T-cell (primary cell): Measurements from ENCODE around the gene ALDH3A2. TPM values are rescaled to one million over a fixed set of nuclear protein-coding genes. Genes with fewer than 3 reads are reported as not detected.
"Not testable (repeated sequence)": the region's sequence is repeated elsewhere in the genome, so short reads cannot be mapped to it uniquely, and the experiment has no call there.

ENCODE experiments used
- ATAC-seq, 4 experiments: fragments of 200-7000 bp in 3 of 4; fragments of 150-1000 bp in 1 of 4; cut with Tn5 transposase; replicated peaks in 1 of 4; 1 replicate in 3 of 4; 2 replicates in 1 of 4; pipeline ENCODE4 v1.10.0; 2021; ENCODE audit warnings: moderate library complexity in 3 of 4, mild to moderate bottlenecking in 2 of 4, moderate number of reproducible peaks in 1 of 4
- CTCF ChIA-PET, 2 donors: fragments of 300-600 bp; sonication (Branson Sonifier 250); formaldehyde crosslinking; loops; one replicate each; lab custom pipeline; 2022; ENCODE audit warnings: antibody characterized with exemption in 2 of 2; lab: Charles Lee
- POLR2A ChIA-PET, 2 donors: fragments of 300-600 bp; sonication (Branson Sonifier 250); formaldehyde crosslinking; loops; one replicate each; lab custom pipeline; 2022; ENCODE audit warnings: antibody characterized with exemption in 2 of 2; lab: Charles Lee
- DNase-seq, 35 experiments: peaks; one replicate each; pipeline versions ENCODE4 v3.0.0 to v3.0.0-alpha.2; 2013 to 2023
- H3K27ac ChIP-seq: one replicate; pipeline ENCODE4 v1.5.1; 2013; ENCODE audit warnings: low read length
- H3K27me3 ChIP-seq, 2 experiments: replicated peaks in 1 of 2; 1 replicate in 1 of 2; 2 replicates in 1 of 2; pipeline versions ENCODE4 v1.6.1 to v1.7.0; 2013; ENCODE audit warnings: low read length in 1 of 2, mixed read lengths in 1 of 2; ENCODE audit not compliant: control insufficient read depth in 2 of 2, insufficient read depth in 2 of 2; ENCODE audit errors: extremely low read depth in 1 of 2
- H3K36me3 ChIP-seq, 2 donors: 1 replicate in 1 of 2; 2 replicates in 1 of 2; pipeline versions ENCODE4 v1.6.1 to v1.7.0; 2013; ENCODE audit warnings: low read length in 1 of 2; ENCODE audit not compliant: control insufficient read depth in 2 of 2, insufficient read depth in 1 of 2; ENCODE audit errors: extremely low read depth in 1 of 2
- H3K4me1 ChIP-seq, 2 experiments: 1 replicate in 1 of 2; 2 replicates in 1 of 2; pipeline versions ENCODE4 v1.6.1 to v1.7.0; 2013; ENCODE audit warnings: low read length in 2 of 2, mixed read lengths in 1 of 2; ENCODE audit not compliant: insufficient read depth in 2 of 2, control insufficient read depth in 1 of 2; ENCODE audit errors: extremely low read depth in 1 of 2
- H3K4me3 ChIP-seq, 2 donors: 1 replicate in 1 of 2; 2 replicates in 1 of 2; pipeline versions ENCODE4 v1.5.1 to v1.7.0; 2013; ENCODE audit warnings: mild to moderate bottlenecking in 2 of 2, low read length in 1 of 2, moderate library complexity in 1 of 2; ENCODE audit not compliant: control insufficient read depth in 1 of 2; ENCODE audit errors: extremely low read depth in 1 of 2
- H3K9me3 ChIP-seq: 2 replicates; pipeline ENCODE4 v1.7.0; 2013
- H3K27ac Mint-ChIP-seq, 2 donors: one replicate each; pipeline ENCODE4 v1.8.0; 2020 to 2021; ENCODE audit warnings: mild to moderate bottlenecking in 2 of 2, mixed read lengths in 2 of 2
- H3K27me3 Mint-ChIP-seq, 2 donors: one replicate each; pipeline ENCODE4 v1.8.0; 2021 to 2022; ENCODE audit warnings: mixed read lengths in 2 of 2
- H3K36me3 Mint-ChIP-seq: one replicate; pipeline ENCODE4 v1.8.0; 2021; ENCODE audit warnings: mixed read lengths
- H3K4me1 Mint-ChIP-seq, 3 donors: one replicate each; pipeline ENCODE4 v1.8.0; 2020 to 2022; ENCODE audit warnings: mixed read lengths in 3 of 3, mild to moderate bottlenecking in 1 of 3
- H3K4me3 Mint-ChIP-seq, 3 donors: one replicate each; pipeline ENCODE4 v1.8.0; 2020 to 2022; ENCODE audit warnings: mild to moderate bottlenecking in 3 of 3, mixed read lengths in 3 of 3, moderate library complexity in 3 of 3
- H3K9me3 Mint-ChIP-seq, 3 donors: one replicate each; pipeline ENCODE4 v1.8.0; 2020 to 2022; ENCODE audit warnings: mixed read lengths in 3 of 3
- WGBS: methylation state at CpG from one replicate; pipeline ENCODE4 v1.1.5; 2013; ENCODE audit warnings: missing lambda C conversion rate; ENCODE audit not compliant: insufficient coverage; 5-methylcytosine and 5-hydroxymethylcytosine counted together
- total RNA-seq, 35 experiments: library from RNA in 6 of 35; stranded (reverse) in 6 of 35; fragments of 120-200 nt in 1 of 35; gene quantifications; one replicate each; pipeline versions ENCODE4 v1.2.1 to v1.2.4 and lab custom pipeline; 2013 to 2026

Gene ALDH3A2
- total RNA-seq, 5 donors from 2014 or later (not counting 1 experiment from before 2014, with no cell fraction given), result 21.9 to 38.0 (median 35.7) TPM

DNA sequence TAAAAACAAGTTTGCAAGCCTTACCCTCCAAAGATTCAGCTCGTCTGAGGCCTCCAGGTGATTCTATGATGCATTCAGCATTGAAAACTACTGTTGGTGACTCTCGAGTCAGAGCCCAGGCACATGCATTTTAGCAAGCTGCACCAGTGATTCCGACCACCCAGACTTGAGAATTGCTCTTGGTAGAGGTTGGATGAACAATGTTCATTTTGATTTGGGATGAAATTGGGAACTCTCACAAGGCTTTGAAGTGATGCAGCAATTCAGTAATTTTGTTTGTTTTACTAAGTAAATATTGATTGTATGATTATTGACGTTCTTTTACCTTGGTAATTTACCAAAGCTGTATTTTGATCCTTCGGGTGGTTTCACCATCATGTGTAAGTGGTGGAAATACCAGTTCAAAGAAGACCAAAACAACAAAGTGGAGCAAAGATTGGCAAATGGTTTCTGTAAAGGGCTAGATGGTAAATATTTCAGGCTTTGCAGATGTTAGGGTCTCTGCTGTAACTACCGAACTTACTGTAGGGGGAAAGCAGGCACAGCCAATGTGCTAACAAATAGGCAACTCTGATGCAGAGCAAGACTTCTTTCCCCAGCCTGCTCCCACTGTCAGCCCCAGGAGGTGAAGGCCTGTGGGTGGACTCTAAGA is 11.8 kb downstream of the ALDH3A2 start:
- peaks cover 64% of the 10 kb centered on the region for H3K36me3 Mint-ChIP-seq

DNA sequence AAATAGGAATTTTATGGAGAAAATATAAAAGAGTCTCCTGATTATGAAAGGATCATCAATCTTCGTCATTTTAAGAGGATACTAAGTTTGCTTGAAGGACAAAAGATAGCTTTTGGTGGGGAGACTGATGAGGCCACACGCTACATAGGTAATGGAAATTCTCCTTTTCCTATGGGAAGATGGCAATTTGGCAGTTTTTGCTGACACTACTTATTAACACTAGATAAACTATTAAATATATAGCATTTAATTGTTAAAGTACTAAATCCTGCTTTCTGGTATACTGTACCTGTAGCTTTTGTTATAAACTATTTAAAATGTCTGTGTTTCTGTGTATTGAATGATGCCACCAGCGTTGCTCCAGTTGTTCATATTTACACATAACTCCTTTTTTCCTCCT is 12.6 kb downstream of the ALDH3A2 start:
- Mint-ChIP-seq H3K36me3 (peaks cover 64% of the 10 kb centered on the region), H3K9me3 (no peaks in the 10 kb centered on the region)
- no CpG with 5 or more reads among the region's 3 CpGs for WGBS

More for the DNA sequence above, 11.8 kb downstream of the ALDH3A2 start:
- H3K27me3 ChIP-seq, result no peaks in the 10 kb centered on the region
- H3K27me3 Mint-ChIP-seq, result no peaks in the 10 kb centered on the region
- no peaks in the 10 kb centered on the region for H3K4me1 ChIP-seq
- peaks cover 0 to 7% (median 0%) of the 10 kb centered on the region in 3 donors for H3K4me1 Mint-ChIP-seq
- H3K4me3 ChIP-seq, result no peak overlapping the region
- H3K27ac Mint-ChIP-seq, result no peak overlapping the region
- ChIA-PET POLR2A (no interaction called here), CTCF (interaction anchor here in 1 of 2 donors (0.5 kb wide), 1 partner anchor 10 kb away, joined by 3 read pairs; no protein-coding TSS in a partner anchor)
- peaks cover 0 to 49% of the 10 kb centered on the region in 2 donors for H3K36me3 ChIP-seq
- H3K9me3 ChIP-seq, result no peaks in the 10 kb centered on the region
- ATAC-seq (no peak), DNase-seq (no peak)
- H3K4me3 Mint-ChIP-seq, result no peak overlapping the region
- no peaks in the 10 kb centered on the region for H3K9me3 Mint-ChIP-seq
- WGBS, result 89% methylated on average over 5 of the region's 6 CpGs
- H3K27ac ChIP-seq, result no peak overlapping the region

GRCh38 chr17:19663097-19663496 is 14.5 kb downstream of the ALDH3A2 start:
- ChIA-PET POLR2A (no interaction called here), CTCF (no interaction called here)
- H3K27ac ChIP-seq, result no peak overlapping the region
- H3K9me3 ChIP-seq, result no peaks in the 10 kb centered on the region
- peaks cover 51% of the 10 kb centered on the region for H3K36me3 Mint-ChIP-seq
- no peaks in the 10 kb centered on the region for H3K4me1 Mint-ChIP-seq
- H3K27me3 ChIP-seq, result no peaks in the 10 kb centered on the region
- DNase-seq, result no peak
- no peaks in the 10 kb centered on the region for H3K27me3 Mint-ChIP-seq
- no peak for ATAC-seq
- peaks cover 0 to 37% of the 10 kb centered on the region in 2 donors for H3K36me3 ChIP-seq
- H3K4me3 Mint-ChIP-seq, result no peak overlapping the region
- no peaks in the 10 kb centered on the region for H3K9me3 Mint-ChIP-seq
- H3K27ac Mint-ChIP-seq, result no peak overlapping the region
- 92% methylated on average over 5 of the region's 6 CpGs for WGBS
- H3K4me1 ChIP-seq, result no peaks in the 10 kb centered on the region
- no peak overlapping the region for H3K4me3 ChIP-seq

More for the DNA sequence above, 12.6 kb downstream of the ALDH3A2 start:
- ChIA-PET POLR2A (no interaction called here), CTCF (interaction anchor here in 1 of 2 donors (1.2 kb wide), 1 partner anchor 12 kb away, joined by 5 read pairs; the partner anchor contains the start of gene ALDH3A2)
- H3K4me3 ChIP-seq, result no peak overlapping the region
- H3K27me3 Mint-ChIP-seq, result no peaks in the 10 kb centered on the region
- peaks cover 0 to 46% of the 10 kb centered on the region in 2 donors for H3K36me3 ChIP-seq
- no peak for DNase-seq
- peaks cover 0 to 4% (median 0%) of the 10 kb centered on the region in 3 donors for H3K4me1 Mint-ChIP-seq
- no peaks in the 10 kb centered on the region for H3K9me3 ChIP-seq
- no peaks in the 10 kb centered on the region for H3K27me3 ChIP-seq
- no peak overlapping the region for H3K27ac ChIP-seq
- H3K4me3 Mint-ChIP-seq, result no peak overlapping the region
- no peak for ATAC-seq
- no peaks in the 10 kb centered on the region for H3K4me1 ChIP-seq
- H3K27ac Mint-ChIP-seq, result no peak overlapping the region

- DNase-seq, result no peak
- ATAC-seq, result no peak
- Histone ChIP-seq H3K27ac (no peak overlapping the region), H3K9me3 (no peaks in the 10 kb centered on the region), H3K27me3 (no peaks in the 10 kb centered on the region), H3K36me3 (peaks cover 0 to 33% of the 10 kb centered on the region in 2 donors), H3K4me3 (no peak overlapping the region), H3K4me1 (no peaks in the 10 kb centered on the region)
- peaks cover 48% of the 10 kb centered on the region for H3K36me3 Mint-ChIP-seq
- POLR2A ChIA-PET, result interaction anchor here in 1 of 2 donors (0.6 kb wide), 1 partner anchor 250 kb away, joined by 3 read pairs; no protein-coding TSS in a partner anchor
- 80% methylated on average over 3 of the region's 5 CpGs for WGBS
- no peaks in the 10 kb centered on the region for H3K4me1 Mint-ChIP-seq
- CTCF ChIA-PET, result no interaction called here
- no peak overlapping the region for H3K4me3 Mint-ChIP-seq
- H3K27me3 Mint-ChIP-seq, result no peaks in the 10 kb centered on the region
- H3K27ac Mint-ChIP-seq, result no peak overlapping the region
- no peaks in the 10 kb centered on the region for H3K9me3 Mint-ChIP-seq
Observed at GRCh38 chr17:19664136-19664820, 15.7 kb downstream of the ALDH3A2 start.

GRCh38 chr17:19664821-19665181 is 16.2 kb downstream of the ALDH3A2 start:
- no peak overlapping the region for H3K4me3 Mint-ChIP-seq
- CTCF ChIA-PET, result no interaction called here
- no peak overlapping the region for H3K27ac ChIP-seq
- no peak overlapping the region for H3K4me3 ChIP-seq
- no peaks in the 10 kb centered on the region for H3K27me3 ChIP-seq
- POLR2A ChIA-PET, result interaction anchor here in 1 of 2 donors (0.6 kb wide), 1 partner anchor 250 kb away, joined by 3 read pairs; no protein-coding TSS in a partner anchor
- peaks cover 0 to 33% of the 10 kb centered on the region in 2 donors for H3K36me3 ChIP-seq
- H3K9me3 Mint-ChIP-seq, result no peaks in the 10 kb centered on the region
- ATAC-seq (no peak), DNase-seq (no peak)
- peaks cover 47% of the 10 kb centered on the region for H3K36me3 Mint-ChIP-seq
- H3K4me1 Mint-ChIP-seq, result no peaks in the 10 kb centered on the region
- H3K27ac Mint-ChIP-seq, result no peak overlapping the region
- H3K27me3 Mint-ChIP-seq, result no peaks in the 10 kb centered on the region
- H3K9me3 ChIP-seq, result no peaks in the 10 kb centered on the region
- 100% methylated on average over 1 of the region's 4 CpGs for WGBS
- H3K4me1 ChIP-seq, result no peaks in the 10 kb centered on the region

- H3K4me1 ChIP-seq, H3K27me3 Mint-ChIP-seq, DNase-seq, H3K27ac ChIP-seq, H3K9me3 Mint-ChIP-seq, H3K4me3 ChIP-seq, ATAC-seq, H3K9me3 ChIP-seq, H3K27ac Mint-ChIP-seq, H3K27me3 ChIP-seq, POLR2A ChIA-PET, H3K4me3 Mint-ChIP-seq, H3K4me1 Mint-ChIP-seq: not testable (repeated sequence)
- CTCF ChIA-PET, result interaction anchor here (0.7 kb wide), 2 partner anchors 9 to 97 kb away, joined by 3 to 5 read pairs; no protein-coding TSS in a partner anchor
- WGBS, result 98% methylated on average over 5 of the region's 7 CpGs
- peaks cover 0 to 30% of the 10 kb centered on the region in 2 donors for H3K36me3 ChIP-seq
- peaks cover 35% of the 10 kb centered on the region for H3K36me3 Mint-ChIP-seq
Observed at GRCh38 chr17:19669680-19670079, 21.1 kb downstream of the ALDH3A2 start.
